ENCODE results near the gene SCAP.

- TF ChIP-seq POLR2AphosphoS5 (IDR thresholded peaks at IDR 0.05; ENCODE audit: borderline replicate concordance, low read depth, low read length) = no peak
- TF ChIP-seq FOXP2 (optimal IDR thresholded peaks at IDR 0.05; ENCODE audit: control extremely low read depth, extremely low read length, insufficient read depth) = no peak
- no peak for TF ChIP-seq EZH2 (IDR thresholded peaks at IDR 0.05)
Measured at GRCh38 chr3:47404955-47405790, 70.6 kb downstream of the SCAP start.

Measured in SK-N-MC (cell line).